GM12878 (cell line): ENCODE data around the gene RPSA.

ENCODE experiments used
- CEBPB ChIP-seq, 2 experiments: fragments of 150-350 bp in 1 of 2; IDR thresholded peaks; 2 replicates each; pipeline ENCODE4 v1.6.1; 2012 to 2014; ENCODE audit warnings: low read depth in 2 of 2, low read length in 2 of 2, borderline replicate concordance in 1 of 2, inconsistent platforms in 1 of 2
- FOXK2 ChIP-seq: fragments of 450-650 bp; IDR thresholded peaks from 2 replicates; pipeline ENCODE4 v1.6.1; 2017; ENCODE audit warnings: mild to moderate bottlenecking, moderate library complexity
- NRF1 ChIP-seq: conservative IDR thresholded peaks from 2 replicates; pipeline ENCODE4 v1.6.1; 2011; ENCODE audit warnings: mild to moderate bottlenecking, low read depth, low read length, improper control_type of control experiment
- POLR2AphosphoS5 ChIP-seq: IDR thresholded peaks from 2 replicates; pipeline ENCODE4 v1.6.1; 2011; ENCODE audit warnings: mild to moderate bottlenecking, low read length, inconsistent platforms
- SUPT20H ChIP-seq: IDR thresholded peaks from 2 replicates; pipeline ENCODE4 v1.6.1; 2011; ENCODE audit warnings: low read depth, mild to moderate bottlenecking, low read length, moderate library complexity, borderline replicate concordance; ENCODE audit not compliant: control insufficient read depth
- YY1 ChIP-seq: IDR thresholded peaks from 2 replicates; pipeline ENCODE4 v1.6.1; 2011; ENCODE audit warnings: low read depth, mild to moderate bottlenecking, low read length

DNA sequence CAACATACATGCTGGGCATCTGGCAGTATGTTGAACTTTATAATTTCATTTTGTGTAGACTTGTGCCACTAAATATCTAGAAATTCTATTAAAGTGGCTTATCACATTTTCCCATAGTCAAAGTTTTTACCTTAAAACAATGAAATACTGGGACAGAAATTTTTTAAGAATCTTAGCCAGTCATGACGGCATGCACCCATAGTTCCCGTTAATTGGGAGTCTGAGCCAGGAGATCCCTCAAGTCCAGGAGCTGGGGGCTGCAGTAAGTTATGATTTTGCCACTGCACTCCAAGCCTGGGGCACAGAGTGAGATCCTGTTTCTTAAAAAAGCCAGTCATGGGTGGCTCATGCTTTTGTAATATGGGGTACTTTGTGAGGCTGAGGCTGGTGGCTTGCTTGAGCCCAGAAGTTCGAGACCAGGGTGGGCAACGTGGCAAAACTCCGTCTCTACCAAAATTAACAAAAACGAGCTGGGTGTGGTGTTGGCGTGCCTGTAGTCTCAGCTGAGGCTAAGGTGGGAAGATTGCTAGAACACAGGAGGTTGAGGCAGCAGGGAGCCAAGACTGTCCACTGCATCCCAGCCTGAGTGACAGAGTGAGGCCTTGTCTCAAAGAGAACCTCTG lies 3.1 kb downstream of the RPSA start:
- TF ChIP-seq FOXK2 (no peak), SUPT20H (no peak), YY1 (no peak), CEBPB (IDR thresholded peaks at IDR 0.05; ENCODE audit: borderline replicate concordance in 1 of 2, low read depth in 2 of 2, low read length in 2 of 2) (no peak), NRF1 (no peak), POLR2AphosphoS5 (peak; percentile 26; the same call in 1 of the 2 replicates)
